Mammary microvascular endothelial cell (primary cell): ENCODE results near the gene ZNF597. TPM values are rescaled to one million over a fixed set of nuclear protein-coding genes. Genes with fewer than 3 reads are reported as not detected.

Source experiments
- total RNA-seq: library from RNA; depleted of rRNA; stranded (reverse); fragments of >200 nt; gene quantifications from 2 replicates; pipeline ENCODE4 v1.2.3, GENCODE V29; 2015

Gene ZNF597
- 1.3 and 1.5 TPM in 2 replicates for total RNA-seq

GRCh38 chr16:3443108-3444031 lies at the start of gene ZNF597, which contains the start of gene NAA60:
Gene ZNF597 (minus strand): TSS chr16:3443504. CDS start chr16:3443153, 351 bp downstream.
Gene NAA60 (plus strand): TSS chr16:3443680. CDS start chr16:3476228, 32,548 bp downstream.

DNA sequence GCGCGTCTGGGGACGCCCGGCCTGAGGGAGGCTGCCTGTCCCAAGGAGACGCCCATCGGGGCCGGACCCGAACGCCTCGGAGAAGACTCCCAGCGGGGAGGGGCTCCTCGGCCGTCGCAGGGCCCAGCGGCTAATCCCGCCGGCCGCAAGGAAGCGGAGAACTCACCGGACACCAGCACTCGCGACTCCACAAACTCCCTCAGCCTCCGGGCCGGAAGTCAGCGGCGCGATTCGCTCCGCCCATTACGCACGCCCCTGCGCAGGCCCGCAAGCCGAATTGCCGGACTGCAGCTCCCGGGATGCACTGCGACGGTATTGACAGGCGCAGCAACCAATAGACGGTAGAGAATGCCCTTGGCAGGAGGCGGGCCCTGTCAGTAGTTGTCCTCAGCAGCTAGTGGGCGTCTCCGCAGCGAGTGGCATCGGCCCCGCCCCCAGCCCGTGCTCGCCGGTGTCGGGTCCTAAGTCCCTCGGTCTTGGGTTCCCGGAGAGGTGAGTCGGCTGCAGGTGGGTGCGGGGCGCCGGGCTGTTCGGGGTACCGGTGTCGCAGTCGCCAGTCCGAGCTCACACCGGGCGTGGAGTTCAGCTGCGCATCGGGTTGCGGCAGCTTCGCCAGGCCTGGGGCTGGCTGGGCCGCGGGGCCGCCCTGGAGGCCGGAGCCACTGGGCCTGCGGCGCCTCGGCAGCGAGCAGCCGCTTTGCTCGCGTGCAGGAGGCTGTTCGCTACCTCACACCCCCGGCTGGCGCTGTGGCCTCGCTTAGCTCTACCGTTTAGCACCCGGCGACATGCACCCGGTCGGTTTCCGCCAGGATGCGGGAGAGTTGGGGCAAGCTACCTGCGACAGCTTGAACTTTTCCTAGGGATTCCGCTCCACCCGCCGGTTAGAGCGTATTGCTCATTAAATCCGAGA lies 42.3 kb downstream of the ZNF597 start, which contains the start of the genes ZNF174 and ZSCAN32:
Gene ZNF174 (plus strand): TSS at position 437 of the 910 bp plus-strand sequence. CDS start 790 bp downstream, outside the sequence.
Gene ZSCAN32 (minus strand): TSS at position 226 of the 910 bp plus-strand sequence. CDS start 3,447 bp downstream, outside the sequence.

Other genes with a start within 250 kb of the ZNF597 start
- 5.8 and 6.4 TPM in 2 replicates for gene ZNF200, start 208.3 kb downstream of the ZNF597 start, total RNA-seq
- not detected in 2 replicates for gene MEFV, start 186.9 kb downstream of the ZNF597 start, total RNA-seq
- gene ZNF263, start 160.0 kb downstream of the ZNF597 start, total RNA-seq, result 23.6 and 27.9 TPM in 2 replicates
- gene TIGD7, start 138.1 kb downstream of the ZNF597 start, total RNA-seq, result 0.73 and 1.5 TPM in 2 replicates
- 9.8 and 10.7 TPM in 2 replicates for gene ZNF75A, start 138.0 kb downstream of the ZNF597 start, total RNA-seq
- gene OR2C1, start 87.6 kb downstream of the ZNF597 start, total RNA-seq, result not detected in 2 replicates
- gene ZSCAN32, start 42.5 kb downstream of the ZNF597 start, total RNA-seq, result 6.1 and 6.9 TPM in 2 replicates
- 6.2 and 9.5 TPM in 2 replicates for gene ZNF174, start 42.3 kb downstream of the ZNF597 start, total RNA-seq
- 19.7 and 55.0 TPM in 2 replicates for gene NAA60, start 176 bp upstream of the ZNF597 start, total RNA-seq
- gene C16orf90, start 52.0 kb upstream of the ZNF597 start, total RNA-seq, result not detected in 2 replicates
- gene CLUAP1, start 57.5 kb upstream of the ZNF597 start, total RNA-seq, result 7.6 and 8.7 TPM in 2 replicates
- gene NLRC3, start 133.9 kb upstream of the ZNF597 start, total RNA-seq, result 1.6 and 1.7 TPM in 2 replicates
- gene SLX4, start 168.1 kb upstream of the ZNF597 start, total RNA-seq, result 4.6 and 5.4 TPM in 2 replicates
- gene DNASE1, start 211.2 kb upstream of the ZNF597 start, total RNA-seq, result 5.9 and 6.9 TPM in 2 replicates